Transverse colon (tissue), 4 donors: Measurements from ENCODE around the gene CITED1. TPM values are rescaled to one million over a fixed set of nuclear protein-coding genes. Genes with fewer than 3 reads are reported as not detected.

ENCODE experiments used
- DNase-seq: peaks from one replicate; pipeline ENCODE4 v3.0.0-alpha.2; 2019
- H3K27ac ChIP-seq, 4 donors: fragments of 200-600 bp; sonication (generic); 2 replicates each; pipeline ENCODE4 v1.5.1; 2016 to 2018; ENCODE audit warnings: inconsistent platforms in 4 of 4
- H3K27me3 ChIP-seq: fragments of 200-600 bp; sonication (generic); 2 replicates; pipeline ENCODE4 v1.5.1; 2017; ENCODE audit warnings: inconsistent platforms
- H3K36me3 ChIP-seq, 4 donors: fragments of 200-600 bp; sonication (generic); 2 replicates each; pipeline ENCODE4 v1.5.1; 2017 to 2019; ENCODE audit warnings: inconsistent platforms in 4 of 4
- H3K4me1 ChIP-seq, 4 donors: fragments of 200-600 bp; sonication (generic); 2 replicates each; pipeline ENCODE4 v1.5.1; 2017 to 2020; ENCODE audit warnings: inconsistent platforms in 4 of 4
- H3K4me3 ChIP-seq, 4 donors: fragments of 200-600 bp; sonication (generic); 1 replicate in 1 of 4; 2 replicates in 3 of 4; pipeline versions ENCODE4 v1.5.1 to v1.6.1; 2017 to 2019; ENCODE audit warnings: inconsistent platforms in 4 of 4
- H3K9me3 ChIP-seq, 2 donors: fragments of 200-600 bp; sonication (generic); 2 replicates each; pipeline ENCODE4 v1.5.1; 2017 to 2019; ENCODE audit warnings: inconsistent platforms in 2 of 2
- EP300 ChIP-seq: sonication (generic); formaldehyde crosslinking; IDR thresholded peaks from one replicate; pipeline ENCODE4 v1.6.1; 2017; ENCODE audit warnings: antibody characterized with exemption, low read depth
- POLR2A ChIP-seq: fragments of 450-650 bp; IDR thresholded peaks from one replicate; pipeline ENCODE4 v1.6.1; 2016; ENCODE audit warnings: antibody characterized with exemption, mild to moderate bottlenecking, moderate library complexity
- POLR2AphosphoS5 ChIP-seq, 3 donors: sonication (generic); formaldehyde crosslinking; IDR thresholded peaks; one replicate each; pipeline ENCODE4 v1.6.1; 2016; ENCODE audit warnings: antibody characterized with exemption in 3 of 3
- WGBS, 2 donors: methylation state at CpG; one replicate each; pipeline ENCODE4 v1.1.5; 2018; ENCODE audit warnings: low coverage in 1 of 2; 5-methylcytosine and 5-hydroxymethylcytosine counted together
- in situ Hi-C, 4 donors: fragments of 200-750 bp; cut with MboI; loops; one replicate each; pipeline versions ENCODE4 v1.15.0 to v1.15.1; 2017; ENCODE audit warnings: low sequenced_read_pairs in 3 of 4, low pct_ligation_motif_present in 1 of 4, low pct_unique_long_range_greater_than_20kb in 1 of 4
- intact Hi-C: fragments of 100-400 bp; cut with DNase I; formaldehyde crosslinking; loops from one replicate; pipeline ENCODE4 v1.15.1; 2023; ENCODE audit warnings: low total_unique reads
- total RNA-seq, 4 donors: library from RNA; depleted of rRNA; stranded (reverse); fragments of >200 nt; gene quantifications; one replicate each; pipeline ENCODE4 v1.1.0, GENCODE V29; 2016
- TF ChIP-seq, protein P1 (sequence below), 5 experiments: fragments of 200-600 bp in 3 of 5; fragments of 450-650 bp in 2 of 5; sonication (generic) in 3 of 5; IDR thresholded peaks; 1 replicate in 2 of 5; 2 replicates in 3 of 5; pipeline ENCODE4 v1.5.1; 2016 to 2017; ENCODE audit warnings: antibody characterized with exemption in 5 of 5, inconsistent platforms in 3 of 5, mild to moderate bottlenecking in 2 of 5, moderate library complexity in 1 of 5

Gene CITED1
- total RNA-seq, 4 donors from 2014 or later: 0.82 to 24.3 TPM; not detected in 2

DNA sequence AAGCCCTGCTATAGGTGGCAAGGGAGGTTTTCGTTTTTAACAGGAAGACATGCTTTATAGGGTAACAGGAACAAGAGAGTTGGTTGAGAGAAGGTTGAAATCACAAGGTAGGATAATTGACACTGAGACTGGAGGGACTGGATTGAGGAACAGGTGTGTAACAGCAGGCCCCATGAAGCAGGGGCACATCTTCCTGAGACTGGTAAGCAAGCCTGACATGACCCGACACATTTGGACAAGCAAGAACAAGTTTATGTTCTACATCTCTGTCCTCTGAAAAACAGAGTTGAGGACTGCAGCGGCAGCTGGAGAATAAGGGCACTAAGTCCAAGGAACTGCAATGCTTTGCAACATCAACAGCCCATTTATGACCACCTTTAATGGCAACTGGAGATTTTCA is 33.9 kb downstream of the CITED1 start:
- H3K4me1 ChIP-seq: peaks cover 5 to 21% (median 13%) of the 10 kb centered on the region in 4 donors
- H3K9me3 ChIP-seq: no peaks in the 10 kb centered on the region
- in situ Hi-C loops (no loop called here), intact Hi-C loops (no loop called here)
- no peak overlapping the region for H3K27ac ChIP-seq
- DNase-seq: no peak
- no peaks in the 10 kb centered on the region for H3K27me3 ChIP-seq
- TF ChIP-seq, protein P1, sequence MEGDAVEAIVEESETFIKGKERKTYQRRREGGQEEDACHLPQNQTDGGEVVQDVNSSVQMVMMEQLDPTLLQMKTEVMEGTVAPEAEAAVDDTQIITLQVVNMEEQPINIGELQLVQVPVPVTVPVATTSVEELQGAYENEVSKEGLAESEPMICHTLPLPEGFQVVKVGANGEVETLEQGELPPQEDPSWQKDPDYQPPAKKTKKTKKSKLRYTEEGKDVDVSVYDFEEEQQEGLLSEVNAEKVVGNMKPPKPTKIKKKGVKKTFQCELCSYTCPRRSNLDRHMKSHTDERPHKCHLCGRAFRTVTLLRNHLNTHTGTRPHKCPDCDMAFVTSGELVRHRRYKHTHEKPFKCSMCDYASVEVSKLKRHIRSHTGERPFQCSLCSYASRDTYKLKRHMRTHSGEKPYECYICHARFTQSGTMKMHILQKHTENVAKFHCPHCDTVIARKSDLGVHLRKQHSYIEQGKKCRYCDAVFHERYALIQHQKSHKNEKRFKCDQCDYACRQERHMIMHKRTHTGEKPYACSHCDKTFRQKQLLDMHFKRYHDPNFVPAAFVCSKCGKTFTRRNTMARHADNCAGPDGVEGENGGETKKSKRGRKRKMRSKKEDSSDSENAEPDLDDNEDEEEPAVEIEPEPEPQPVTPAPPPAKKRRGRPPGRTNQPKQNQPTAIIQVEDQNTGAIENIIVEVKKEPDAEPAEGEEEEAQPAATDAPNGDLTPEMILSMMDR (IDR thresholded peaks at IDR 0.05): no peak
- TF ChIP-seq EP300: no peak
- TF ChIP-seq POLR2AphosphoS5 (IDR thresholded peaks at IDR 0.05): no peak
- no peak for TF ChIP-seq POLR2A
- peaks cover 0 to 7% (median 0%) of the 10 kb centered on the region in 4 donors for H3K36me3 ChIP-seq
- H3K4me3 ChIP-seq: no peak overlapping the region
- 79% methylated on average over 3 of the region's 3 CpGs; no CpG with 5 or more reads in 1 of the 2 donors for WGBS, 2 donors

DNA sequence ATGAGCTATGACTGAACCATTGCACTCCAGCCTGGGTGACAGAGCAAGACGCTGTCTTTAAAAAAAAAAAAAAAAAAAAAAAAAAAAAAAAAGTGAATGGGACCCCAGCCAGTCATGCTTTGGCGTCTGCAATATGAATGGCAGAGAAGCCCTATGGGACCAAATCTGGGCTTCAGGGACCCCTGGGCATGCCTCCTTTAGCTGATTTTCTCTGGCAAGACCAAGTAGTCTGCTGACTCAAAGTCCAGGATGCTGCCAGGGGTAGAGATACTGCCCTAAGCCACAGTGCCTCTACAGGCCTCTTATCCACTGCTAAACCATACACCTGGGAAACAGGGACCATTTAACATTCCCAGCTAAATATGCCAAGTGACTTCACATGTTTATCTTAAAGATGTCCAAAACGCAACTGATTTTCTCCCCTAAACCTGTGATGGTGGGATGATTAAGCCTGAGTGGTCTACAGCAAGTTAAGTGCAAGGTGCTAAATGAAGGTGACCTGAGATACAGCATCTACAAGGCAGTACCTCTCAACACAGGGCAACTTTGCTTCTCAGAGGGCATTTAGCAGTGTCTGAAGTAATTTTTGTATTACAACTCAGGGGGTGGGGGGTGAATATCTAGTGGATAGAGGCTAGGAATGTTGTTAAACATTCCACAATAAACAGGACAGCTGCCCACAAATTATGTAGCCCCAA is 34.5 kb downstream of the CITED1 start:
- Histone ChIP-seq H3K27ac (no peak overlapping the region), H3K36me3 (peaks cover 0 to 7% (median 0%) of the 10 kb centered on the region in 4 donors), H3K4me3 (no peak overlapping the region), H3K27me3 (no peaks in the 10 kb centered on the region), H3K9me3 (no peaks in the 10 kb centered on the region), H3K4me1 (peaks cover 5 to 21% (median 12%) of the 10 kb centered on the region in 4 donors)
- no peak for DNase-seq
- TF ChIP-seq EP300: no peak
- TF ChIP-seq POLR2A: no peak
- TF ChIP-seq, protein P1 (IDR thresholded peaks at IDR 0.05): no peak
- TF ChIP-seq POLR2AphosphoS5 (IDR thresholded peaks at IDR 0.05): no peak
- 72% methylated on average over 3 of the region's 3 CpGs; no CpG with 5 or more reads in 1 of the 2 donors for WGBS, 2 donors
- in situ Hi-C loops: no loop called here
- intact Hi-C loops: no loop called here

DNA sequence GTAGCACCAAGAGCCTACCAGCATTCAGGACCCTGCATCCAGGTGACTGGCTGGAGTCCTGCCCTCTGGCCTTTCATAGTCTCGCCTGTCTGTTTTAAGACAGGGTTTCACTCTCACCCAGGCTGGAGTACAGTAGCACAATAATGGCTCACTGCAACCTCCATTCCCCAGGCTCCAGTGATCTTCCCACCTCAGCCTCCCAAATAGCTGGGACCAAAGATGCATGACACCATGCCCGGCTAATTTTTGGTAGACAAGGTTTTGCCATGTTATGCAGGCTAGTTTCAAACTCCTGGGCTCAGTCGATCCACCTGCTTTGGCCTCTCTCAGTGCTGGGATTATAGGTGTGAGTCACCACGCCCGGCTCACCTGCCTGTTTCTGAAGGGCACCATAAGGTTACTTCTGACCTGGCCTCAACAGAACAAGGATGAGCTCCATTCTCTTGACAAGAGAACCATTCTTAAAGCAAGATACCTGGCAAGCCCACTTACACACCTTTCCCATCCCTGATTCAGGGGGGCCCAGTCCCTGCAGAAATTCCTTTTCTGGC is 35.3 kb downstream of the CITED1 start:
- no peak for DNase-seq
- TF ChIP-seq EP300: no peak
- no peak for TF ChIP-seq POLR2AphosphoS5 (IDR thresholded peaks at IDR 0.05)
- no peak for TF ChIP-seq POLR2A
- TF ChIP-seq, protein P1 (IDR thresholded peaks at IDR 0.05): no peak
- no peak overlapping the region for H3K27ac ChIP-seq
- intact Hi-C loops (no loop called here), in situ Hi-C loops (no loop called here)
- 80% methylated on average over 5 of the region's 5 CpGs; no CpG with 5 or more reads in 1 of the 2 donors for WGBS, 2 donors
- H3K4me3 ChIP-seq: no peak overlapping the region
- no peaks in the 10 kb centered on the region for H3K9me3 ChIP-seq
- H3K36me3 ChIP-seq: peaks cover 0 to 7% (median 0%) of the 10 kb centered on the region in 4 donors
- peaks cover 0 to 13% (median 7%) of the 10 kb centered on the region in 4 donors for H3K4me1 ChIP-seq
- no peaks in the 10 kb centered on the region for H3K27me3 ChIP-seq

DNA sequence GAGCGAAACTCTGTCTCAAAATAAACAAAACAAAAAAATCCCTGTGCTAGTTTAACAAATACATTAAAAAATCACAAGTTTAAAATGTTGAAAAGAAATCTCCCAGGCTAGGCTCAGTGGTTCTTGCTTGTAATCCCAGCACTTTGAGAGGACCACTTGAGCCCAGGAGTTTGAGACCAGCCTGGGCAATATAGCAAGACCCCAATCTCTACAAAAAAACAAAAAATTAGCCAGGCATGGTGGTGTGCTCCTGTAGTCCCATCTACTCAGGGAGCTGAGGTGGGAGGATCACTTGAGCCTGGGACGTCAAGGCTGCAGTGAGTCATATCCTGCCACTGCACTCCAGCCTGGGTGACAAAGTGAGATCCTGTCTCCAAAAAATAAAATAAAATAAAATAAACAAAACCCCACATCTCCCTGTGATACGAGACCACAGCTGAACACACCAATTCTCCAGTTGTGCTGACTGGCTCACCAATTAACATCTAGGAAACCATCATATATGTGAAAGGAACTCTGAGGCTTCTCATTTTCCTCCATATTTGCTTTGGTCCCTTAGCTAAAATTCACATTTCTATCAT is 36.0 kb downstream of the CITED1 start:
- 33 to 58% methylated on average over 1 to 3 of the region's 3 CpGs for WGBS, 2 donors

More for the DNA sequence above, 36.0 kb downstream of the CITED1 start:
- Histone ChIP-seq H3K4me1 (peaks cover 0 to 8% (median 2%) of the 10 kb centered on the region in 4 donors), H3K27me3 (no peaks in the 10 kb centered on the region), H3K27ac (peak overlapping the region in 1 of 4 donors; percentile 19), H3K36me3 (peaks cover 0 to 7% (median 0%) of the 10 kb centered on the region in 4 donors), H3K9me3 (no peaks in the 10 kb centered on the region), H3K4me3 (no peak overlapping the region)
- no peak for DNase-seq
- TF ChIP-seq EP300 (no peak), POLR2A (no peak), POLR2AphosphoS5 (IDR thresholded peaks at IDR 0.05) (no peak)
- in situ Hi-C loops (no loop called here), intact Hi-C loops (no loop called here)
